ENCODE data around the gene TMEM30B.

The TMEM30B gene

DNA sequence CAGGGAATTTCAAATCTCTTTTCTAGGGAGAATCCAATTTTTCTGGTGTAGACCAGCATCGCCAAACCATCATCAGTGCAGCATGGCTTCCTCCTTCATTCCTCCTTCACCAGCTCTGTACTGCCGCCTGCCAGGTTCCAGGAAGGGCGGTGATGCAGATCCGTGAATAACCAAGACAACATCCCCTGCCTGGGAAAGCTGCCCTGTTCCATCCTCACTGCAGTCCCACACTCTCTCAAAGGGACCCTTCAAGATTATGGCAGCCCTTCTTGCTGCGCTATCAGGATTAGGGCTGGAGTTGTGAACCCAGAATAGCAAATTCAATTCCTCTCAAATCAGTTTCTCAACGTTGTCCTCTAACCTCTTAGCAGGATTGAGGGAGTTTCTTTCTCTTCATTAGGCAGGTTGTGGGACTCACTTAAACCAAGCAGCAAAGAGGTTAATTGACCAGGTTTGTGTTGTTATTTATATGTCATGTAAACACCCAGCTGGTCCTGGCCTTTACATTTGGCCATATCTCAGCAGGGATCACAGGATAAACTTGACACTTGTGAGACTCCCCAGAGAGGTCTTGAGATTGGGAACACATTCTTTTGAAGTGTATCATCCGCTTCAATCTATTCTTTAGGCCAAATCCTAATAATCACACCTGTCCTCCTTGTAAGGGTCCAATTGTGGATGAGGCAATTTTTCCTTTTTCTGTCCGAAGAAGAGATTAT lies 26.2 kb downstream of the TMEM30B start:
- Histone ChIP-seq H2BK5ac (ENCODE audit: low read depth, low read length, poor library complexity) (no peak overlapping the region), H3K18ac (ENCODE audit: low read length) (no peak overlapping the region), H2AFZ (ENCODE audit: insufficient read depth, low read length, poor library complexity) (no peak overlapping the region), H3K4me2 (ENCODE audit: low read length) (no peak overlapping the region), H3K79me1 (ENCODE audit: low read length) (no peaks in the 10 kb centered on the region), H3K4me3 (ENCODE audit: low read depth, low read length) (no peak overlapping the region), H4K12ac (ENCODE audit: low read depth, low read length) (no peak overlapping the region), H2BK12ac (ENCODE audit: low read length) (no peak overlapping the region), H3K4ac (ENCODE audit: low read depth, low read length) (no peak overlapping the region), H3K79me2 (ENCODE audit: control insufficient read depth, insufficient read depth, low read length, poor library complexity) (no peaks in the 10 kb centered on the region), H4K91ac (ENCODE audit: low read depth, low read length) (no peak overlapping the region), H2AK5ac (ENCODE audit: low read length) (no peak overlapping the region), H2BK120ac (ENCODE audit: insufficient read depth, low read length, poor library complexity) (no peak overlapping the region), H3K23ac (ENCODE audit: low read length) (no peak overlapping the region), H3K9ac (ENCODE audit: low read length) (no peak overlapping the region), H3K14ac (ENCODE audit: low read length) (no peak overlapping the region), H3K27ac (ENCODE audit: low read depth, low read length) (no peak overlapping the region), H4K8ac (ENCODE audit: low read depth, low read length) (no peak overlapping the region), H3K36me3 (ENCODE audit: control insufficient read depth in 1 of 2, insufficient read depth in 2 of 2, low read length in 2 of 2) (no peaks in the 10 kb centered on the region), H3K9me3 (ENCODE audit: insufficient read depth, low read depth, low read length) (no peaks in the 10 kb centered on the region), H3K27me3 (ENCODE audit: insufficient read depth, low read length) (no peaks in the 10 kb centered on the region), H3K4me1 (ENCODE audit: control insufficient read depth in 1 of 2, insufficient read depth in 2 of 2, low read length in 2 of 2) (peaks cover 0 to 2% of the 10 kb centered on the region in 2 experiments)
- no peak for DNase-seq
- WGBS (ENCODE audit: extremely low coverage, insufficient coverage, insufficient read length) = no CpG with 5 or more reads among the region's 8 CpGs

DNA sequence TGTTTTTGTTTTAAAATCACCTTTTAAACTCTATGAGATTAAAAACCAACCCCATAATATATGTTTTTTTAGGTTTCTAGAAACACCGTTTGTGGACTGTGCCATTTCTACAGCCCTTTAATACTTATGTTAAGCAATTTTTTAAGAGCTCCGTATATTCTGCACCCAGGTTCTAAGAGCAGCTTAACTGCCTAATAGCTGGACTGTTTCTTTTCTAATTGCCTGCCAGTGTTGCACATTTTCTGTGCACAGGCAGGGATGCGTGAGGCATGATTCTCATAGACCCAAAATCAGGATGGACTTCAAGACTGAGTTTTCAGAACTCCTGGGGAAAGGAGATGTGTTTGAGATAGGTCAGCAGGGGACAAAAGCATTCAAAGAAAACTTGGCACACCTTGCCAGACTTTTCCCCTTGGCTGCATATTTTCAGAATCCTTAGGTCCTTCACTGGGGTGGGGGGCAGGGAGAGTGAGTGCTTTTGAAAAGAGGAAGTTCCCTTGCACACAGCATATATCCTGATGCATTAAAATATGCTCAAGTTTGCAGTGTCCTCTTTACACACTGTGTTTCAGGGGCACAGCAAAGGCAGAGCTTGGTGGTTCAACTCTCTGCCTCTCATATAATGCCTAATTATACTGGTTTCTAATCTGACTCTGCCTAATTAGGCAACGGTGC lies 27.9 kb downstream of the TMEM30B start:
- H3K9me3 ChIP-seq (ENCODE audit: insufficient read depth, low read depth, low read length) = no peaks in the 10 kb centered on the region
- no peak overlapping the region for H3K4me2 ChIP-seq (ENCODE audit: low read length)
- H3K23ac ChIP-seq (ENCODE audit: low read length) = no peak overlapping the region
- no peak overlapping the region for H2AK5ac ChIP-seq (ENCODE audit: low read length)
- no peak overlapping the region for H2AFZ ChIP-seq (ENCODE audit: insufficient read depth, low read length, poor library complexity)
- H3K36me3 ChIP-seq (ENCODE audit: control insufficient read depth in 1 of 2, insufficient read depth in 2 of 2, low read length in 2 of 2) = no peaks in the 10 kb centered on the region
- no peak overlapping the region for H3K4ac ChIP-seq (ENCODE audit: low read depth, low read length)
- no peak overlapping the region for H3K18ac ChIP-seq (ENCODE audit: low read length)
- H4K91ac ChIP-seq (ENCODE audit: low read depth, low read length) = no peak overlapping the region
- no peak for DNase-seq
- H3K79me1 ChIP-seq (ENCODE audit: low read length) = no peaks in the 10 kb centered on the region
- no peak overlapping the region for H3K27ac ChIP-seq (ENCODE audit: low read depth, low read length)
- no peak overlapping the region for H2BK5ac ChIP-seq (ENCODE audit: low read depth, low read length, poor library complexity)
- H3K79me2 ChIP-seq (ENCODE audit: control insufficient read depth, insufficient read depth, low read length, poor library complexity) = no peaks in the 10 kb centered on the region
- no peak overlapping the region for H4K12ac ChIP-seq (ENCODE audit: low read depth, low read length)
- H2BK120ac ChIP-seq (ENCODE audit: insufficient read depth, low read length, poor library complexity) = no peak overlapping the region
- no peak overlapping the region for H3K4me3 ChIP-seq (ENCODE audit: low read depth, low read length)
- H3K27me3 ChIP-seq (ENCODE audit: insufficient read depth, low read length) = no peaks in the 10 kb centered on the region
- no peak overlapping the region for H3K14ac ChIP-seq (ENCODE audit: low read length)
- WGBS (ENCODE audit: extremely low coverage, insufficient coverage, insufficient read length) = no CpG with 5 or more reads among the region's 4 CpGs
- H3K9ac ChIP-seq (ENCODE audit: low read length) = no peak overlapping the region
- H2BK12ac ChIP-seq (ENCODE audit: low read length) = no peak overlapping the region
- peaks cover 0 to 2% of the 10 kb centered on the region in 2 experiments for H3K4me1 ChIP-seq (ENCODE audit: control insufficient read depth in 1 of 2, insufficient read depth in 2 of 2, low read length in 2 of 2)
- H4K8ac ChIP-seq (ENCODE audit: low read depth, low read length) = no peak overlapping the region

DNA sequence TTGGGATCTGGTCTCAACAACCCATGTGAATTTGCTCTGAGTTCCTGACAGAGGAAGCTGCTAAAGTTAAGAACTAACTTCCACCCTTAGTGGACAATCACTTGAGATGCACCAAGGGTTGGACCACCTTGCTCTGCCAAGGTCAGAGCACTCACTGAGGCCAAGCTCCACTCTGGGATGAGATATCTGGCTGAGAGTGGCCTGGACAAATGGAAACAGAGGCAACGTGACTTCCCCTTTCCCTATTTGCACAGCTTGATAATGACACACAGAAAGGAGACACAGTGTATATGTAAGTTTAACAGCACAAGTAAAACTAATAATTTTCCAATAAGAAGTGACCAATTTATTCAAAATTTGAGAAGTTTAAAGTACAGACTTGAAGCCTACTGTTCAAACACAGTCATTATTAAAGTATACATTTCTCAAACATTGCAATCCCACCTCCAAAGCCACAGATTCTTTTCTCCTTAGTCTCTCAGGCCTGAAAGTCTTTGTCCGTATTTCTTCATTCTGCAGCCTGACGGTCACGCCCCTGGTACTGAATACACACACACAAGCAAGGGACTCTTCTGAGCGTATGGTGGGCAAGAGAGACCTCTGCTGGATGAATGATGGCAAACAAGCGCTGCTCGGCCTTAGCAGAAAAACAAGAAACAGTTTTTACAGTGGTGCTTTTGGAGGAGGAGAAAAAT lies 28.6 kb downstream of the TMEM30B start:
- Histone ChIP-seq H2AK5ac (ENCODE audit: low read length) (no peak overlapping the region), H3K79me2 (ENCODE audit: control insufficient read depth, insufficient read depth, low read length, poor library complexity) (no peaks in the 10 kb centered on the region), H3K9me3 (ENCODE audit: insufficient read depth, low read depth, low read length) (no peaks in the 10 kb centered on the region), H2BK5ac (ENCODE audit: low read depth, low read length, poor library complexity) (no peak overlapping the region), H3K36me3 (ENCODE audit: control insufficient read depth in 1 of 2, insufficient read depth in 2 of 2, low read length in 2 of 2) (no peaks in the 10 kb centered on the region), H3K4me2 (ENCODE audit: low read length) (no peak overlapping the region), H4K12ac (ENCODE audit: low read depth, low read length) (no peak overlapping the region), H2BK12ac (ENCODE audit: low read length) (no peak overlapping the region), H3K27me3 (ENCODE audit: insufficient read depth, low read length) (no peaks in the 10 kb centered on the region), H3K4me1 (ENCODE audit: control insufficient read depth in 1 of 2, insufficient read depth in 2 of 2, low read length in 2 of 2) (peaks cover 0 to 2% of the 10 kb centered on the region in 2 experiments), H3K23ac (ENCODE audit: low read length) (no peak overlapping the region), H3K18ac (ENCODE audit: low read length) (no peak overlapping the region), H3K14ac (ENCODE audit: low read length) (no peak overlapping the region), H2BK120ac (ENCODE audit: insufficient read depth, low read length, poor library complexity) (no peak overlapping the region), H2AFZ (ENCODE audit: insufficient read depth, low read length, poor library complexity) (no peak overlapping the region), H4K8ac (ENCODE audit: low read depth, low read length) (no peak overlapping the region), H3K27ac (ENCODE audit: low read depth, low read length) (no peak overlapping the region), H3K4me3 (ENCODE audit: low read depth, low read length) (no peak overlapping the region), H3K79me1 (ENCODE audit: low read length) (no peaks in the 10 kb centered on the region), H3K4ac (ENCODE audit: low read depth, low read length) (no peak overlapping the region), H4K91ac (ENCODE audit: low read depth, low read length) (no peak overlapping the region), H3K9ac (ENCODE audit: low read length) (no peak overlapping the region)
- WGBS (ENCODE audit: extremely low coverage, insufficient coverage, insufficient read length) = no CpG with 5 or more reads among the region's 7 CpGs
- DNase-seq = peak; percentile 78 to 88

DNA sequence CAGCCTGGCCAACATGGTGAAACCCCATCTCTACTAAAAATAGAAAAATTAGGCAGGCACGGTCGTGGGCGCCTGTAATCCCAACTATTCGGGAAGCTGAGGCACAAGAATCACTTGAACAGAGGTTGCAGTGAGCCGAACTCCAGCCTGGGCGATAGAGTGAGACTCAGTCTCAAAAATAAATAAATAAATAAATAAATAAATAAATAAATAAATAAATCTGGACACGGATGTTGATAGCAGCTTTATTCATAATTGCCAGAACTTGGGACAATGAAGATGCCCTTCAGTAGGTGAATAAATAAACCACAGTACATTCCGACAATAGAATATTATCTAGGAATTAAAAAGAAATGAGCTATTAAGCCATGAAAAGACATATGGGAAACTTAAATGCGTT lies 31.1 kb downstream of the TMEM30B start:
- no peaks in the 10 kb centered on the region for H3K36me3 ChIP-seq (ENCODE audit: control insufficient read depth in 1 of 2, insufficient read depth in 2 of 2, low read length in 2 of 2)
- H4K12ac ChIP-seq (ENCODE audit: low read depth, low read length) = no peak overlapping the region
- H3K4ac ChIP-seq (ENCODE audit: low read depth, low read length) = no peak overlapping the region
- no peaks in the 10 kb centered on the region for H3K79me2 ChIP-seq (ENCODE audit: control insufficient read depth, insufficient read depth, low read length, poor library complexity)
- H3K27ac ChIP-seq (ENCODE audit: low read depth, low read length) = no peak overlapping the region
- H2BK120ac ChIP-seq (ENCODE audit: insufficient read depth, low read length, poor library complexity) = no peak overlapping the region
- H4K8ac ChIP-seq (ENCODE audit: low read depth, low read length) = no peak overlapping the region
- no peak overlapping the region for H3K14ac ChIP-seq (ENCODE audit: low read length)
- H3K4me1 ChIP-seq (ENCODE audit: control insufficient read depth in 1 of 2, insufficient read depth in 2 of 2, low read length in 2 of 2) = peaks cover 0 to 2% of the 10 kb centered on the region in 2 experiments
- H3K79me1 ChIP-seq (ENCODE audit: low read length) = no peaks in the 10 kb centered on the region
- H2BK5ac ChIP-seq (ENCODE audit: low read depth, low read length, poor library complexity) = no peak overlapping the region
- no peaks in the 10 kb centered on the region for H3K9me3 ChIP-seq (ENCODE audit: insufficient read depth, low read depth, low read length)
- no peak overlapping the region for H3K9ac ChIP-seq (ENCODE audit: low read length)
- no peak overlapping the region for H2AFZ ChIP-seq (ENCODE audit: insufficient read depth, low read length, poor library complexity)
- H3K18ac ChIP-seq (ENCODE audit: low read length) = no peak overlapping the region
- no peaks in the 10 kb centered on the region for H3K27me3 ChIP-seq (ENCODE audit: insufficient read depth, low read length)
- no peak for DNase-seq
- no peak overlapping the region for H2BK12ac ChIP-seq (ENCODE audit: low read length)
- no peak overlapping the region for H3K4me3 ChIP-seq (ENCODE audit: low read depth, low read length)
- H2AK5ac ChIP-seq (ENCODE audit: low read length) = no peak overlapping the region
- H4K91ac ChIP-seq (ENCODE audit: low read depth, low read length) = no peak overlapping the region
- WGBS (ENCODE audit: extremely low coverage, insufficient coverage, insufficient read length) = no CpG with 5 or more reads among the region's 9 CpGs
- no peak overlapping the region for H3K4me2 ChIP-seq (ENCODE audit: low read length)
- H3K23ac ChIP-seq (ENCODE audit: low read length) = no peak overlapping the region
